Activated CD4-positive, alpha-beta T cell treated with anti-CD3 and anti-CD28 coated beads for 24 hours (primary cell): Measurements from ENCODE around the gene LAD1.

ENCODE experiments used
- DNase-seq, 2 donors: peaks; one replicate each; pipeline ENCODE4 v3.0.0-alpha.2; 2020; ENCODE audit warnings: low read depth in 2 of 2

LAD1 gene

GRCh38 chr1:201419256-201419655 lies 20.1 kb upstream of the LAD1 start:
- DNase-seq, result no peak

GRCh38 chr1:201418461-201418860 lies 19.3 kb upstream of the LAD1 start:
- DNase-seq, result no peak

- no peak for DNase-seq
These were observed 15.1 kb upstream of the LAD1 start for GRCh38 chr1:201414051-201414738.

GRCh38 chr1:201411292-201411691 lies 12.2 kb upstream of the LAD1 start:
- no peak for DNase-seq

GRCh38 chr1:201409440-201409839 lies 10.3 kb upstream of the LAD1 start:
- DNase-seq, result no peak

DNA sequence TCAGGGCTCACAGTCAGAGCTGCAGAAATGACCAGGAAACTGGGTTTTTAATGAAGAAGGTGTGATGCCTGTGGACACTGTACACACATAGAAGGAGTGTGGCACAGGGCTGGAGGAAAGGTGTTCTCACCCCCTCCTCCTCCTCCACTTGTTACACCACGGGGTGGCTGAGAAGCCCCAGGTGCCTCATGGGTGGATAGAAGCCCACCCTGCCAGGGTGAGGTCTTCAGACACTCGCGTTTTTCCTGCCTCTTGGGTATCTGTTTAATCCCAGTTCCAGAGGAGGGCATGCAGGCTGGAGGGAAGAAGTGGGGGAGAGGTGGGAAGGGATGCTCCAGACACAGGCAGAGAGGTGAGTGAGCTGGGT lies 9.7 kb upstream of the LAD1 start:
- DNase-seq, result no peak

DNA sequence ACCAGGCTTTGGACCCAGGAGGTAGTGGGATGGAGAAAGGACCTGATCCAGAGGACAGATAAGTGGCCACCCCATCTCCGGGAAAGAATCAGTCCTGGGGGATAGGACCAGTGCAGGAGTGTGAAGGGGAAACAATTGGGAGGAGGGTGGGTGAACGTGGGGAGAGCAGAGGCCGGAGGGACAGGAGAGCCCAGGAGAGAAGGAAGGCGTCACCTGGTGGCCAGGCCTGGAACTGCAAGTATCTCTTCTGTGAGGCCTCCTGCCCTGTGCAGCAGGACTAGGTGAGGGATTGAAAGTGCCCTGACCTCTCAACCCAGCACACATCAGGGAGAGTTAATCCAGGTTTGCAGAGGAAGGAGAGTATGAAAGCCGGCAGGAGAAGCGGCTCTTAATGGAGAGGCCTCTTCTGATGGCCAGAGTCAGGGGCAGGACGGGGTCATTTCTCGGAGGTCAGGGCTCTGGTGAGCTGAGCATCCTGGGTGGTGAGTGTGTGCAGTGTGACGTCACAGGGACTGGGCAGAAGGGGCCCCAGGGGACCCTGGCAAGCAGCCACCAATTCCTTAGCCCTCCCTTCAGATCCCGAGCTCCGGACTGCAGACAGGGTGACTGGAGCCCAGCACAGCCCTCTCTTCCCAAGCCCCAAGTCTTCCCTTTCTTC lies 9.2 kb upstream of the LAD1 start:
- DNase-seq, result peak; percentile 55 to 72

- DNase-seq, result no peak
These were observed 7.8 kb upstream of the LAD1 start for GRCh38 chr1:201406831-201407406.

DNA sequence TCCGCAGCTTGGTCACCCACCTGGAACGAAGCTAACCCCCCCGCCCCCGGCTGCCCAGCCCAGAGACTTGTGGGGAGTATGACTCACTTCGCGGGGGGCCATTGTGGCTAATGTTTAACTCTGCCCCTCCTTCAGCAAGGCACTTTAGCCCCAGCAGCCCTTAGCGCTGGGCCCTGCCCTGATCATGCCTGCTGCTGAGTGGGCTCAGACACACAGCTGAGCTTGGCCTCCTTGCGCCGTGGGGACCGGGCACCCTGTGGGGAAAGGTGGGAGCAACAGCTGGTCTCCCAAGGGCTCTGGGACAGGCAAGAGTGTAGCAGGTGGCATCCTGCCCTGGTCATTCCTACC lies 6.3 kb upstream of the LAD1 start:
- DNase-seq, result no peak

DNA sequence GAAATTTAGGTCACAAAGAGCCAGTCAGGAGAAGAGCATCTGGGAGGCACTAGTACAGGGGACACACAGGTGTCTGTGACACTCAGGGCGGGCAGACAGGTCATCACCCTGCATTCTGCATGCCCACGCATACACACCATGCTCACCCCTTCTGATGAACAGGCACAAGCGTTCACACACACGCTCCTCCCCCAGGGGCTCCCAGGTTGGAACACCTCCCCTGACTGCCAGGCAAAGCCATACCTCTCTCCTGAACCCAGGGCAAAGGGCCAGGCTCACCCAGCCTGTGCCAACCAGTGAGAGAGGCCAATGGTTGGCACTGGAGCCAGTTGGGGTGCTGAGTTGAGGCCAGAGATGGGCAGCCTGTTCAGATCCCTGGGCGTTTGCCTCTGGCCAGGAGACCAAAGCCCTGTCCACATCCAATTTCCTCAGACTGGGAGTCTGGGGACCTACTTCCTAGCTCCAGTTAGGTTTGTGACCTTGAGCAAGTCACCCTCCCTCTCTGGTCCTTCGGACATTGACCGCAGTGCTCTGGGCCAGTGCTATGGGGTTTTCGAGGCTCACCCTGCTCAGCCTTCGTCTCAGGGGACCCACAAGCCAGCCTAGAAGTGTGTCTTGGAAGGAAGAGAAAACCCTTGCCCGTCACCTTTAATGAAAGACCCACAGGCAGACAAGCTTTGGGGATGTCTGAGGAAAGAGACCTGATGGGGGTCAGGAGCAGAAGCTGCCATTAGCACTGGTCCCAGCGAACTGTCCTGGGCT lies 5.8 kb upstream of the LAD1 start:
- no peak for DNase-seq

DNA sequence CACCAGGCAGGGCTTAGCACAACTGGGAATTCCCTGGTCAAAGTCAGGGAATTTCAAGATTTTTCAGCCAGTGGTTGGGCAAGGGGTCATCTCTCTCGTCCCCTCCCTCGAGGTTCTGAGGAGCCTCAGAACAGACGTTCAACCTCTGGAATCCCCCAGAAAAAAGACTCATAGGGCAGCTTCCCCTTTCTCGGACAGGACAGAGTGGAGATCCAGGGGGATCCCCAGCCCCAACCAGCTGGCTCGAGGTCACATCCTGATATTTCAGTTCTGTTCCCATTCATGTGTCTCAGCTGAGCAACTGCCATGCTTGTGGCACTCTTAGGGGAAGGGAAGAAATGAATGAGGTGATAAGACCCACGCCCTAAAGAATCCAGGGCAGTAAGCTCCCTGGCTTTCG lies 4.9 kb upstream of the LAD1 start:
- no peak for DNase-seq

GRCh38 chr1:201403359-201403758 lies 4.2 kb upstream of the LAD1 start:
- DNase-seq, result no peak

- no peak for DNase-seq
These were observed 2.6 kb upstream of the LAD1 start for GRCh38 chr1:201401700-201402099.

DNA sequence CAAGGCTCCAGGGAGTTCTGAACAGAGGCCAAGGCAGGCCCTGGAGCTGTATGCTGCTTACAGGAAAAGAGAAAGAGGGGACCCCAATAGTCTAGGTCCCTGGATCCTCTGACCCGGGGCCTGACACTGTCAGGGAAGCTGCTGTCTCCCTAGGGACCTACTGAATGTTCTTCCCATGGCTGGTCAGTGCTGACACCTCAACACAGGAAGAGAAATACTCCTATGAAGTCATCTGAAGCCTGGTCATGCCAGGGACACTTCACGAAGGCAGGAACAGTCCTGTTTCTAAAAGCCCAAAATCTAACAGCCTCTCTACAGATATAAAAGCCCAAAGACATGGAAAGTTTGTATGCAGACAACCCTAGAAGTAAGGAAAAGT lies 1.7 kb upstream of the LAD1 start:
- DNase-seq, result no peak

DNA sequence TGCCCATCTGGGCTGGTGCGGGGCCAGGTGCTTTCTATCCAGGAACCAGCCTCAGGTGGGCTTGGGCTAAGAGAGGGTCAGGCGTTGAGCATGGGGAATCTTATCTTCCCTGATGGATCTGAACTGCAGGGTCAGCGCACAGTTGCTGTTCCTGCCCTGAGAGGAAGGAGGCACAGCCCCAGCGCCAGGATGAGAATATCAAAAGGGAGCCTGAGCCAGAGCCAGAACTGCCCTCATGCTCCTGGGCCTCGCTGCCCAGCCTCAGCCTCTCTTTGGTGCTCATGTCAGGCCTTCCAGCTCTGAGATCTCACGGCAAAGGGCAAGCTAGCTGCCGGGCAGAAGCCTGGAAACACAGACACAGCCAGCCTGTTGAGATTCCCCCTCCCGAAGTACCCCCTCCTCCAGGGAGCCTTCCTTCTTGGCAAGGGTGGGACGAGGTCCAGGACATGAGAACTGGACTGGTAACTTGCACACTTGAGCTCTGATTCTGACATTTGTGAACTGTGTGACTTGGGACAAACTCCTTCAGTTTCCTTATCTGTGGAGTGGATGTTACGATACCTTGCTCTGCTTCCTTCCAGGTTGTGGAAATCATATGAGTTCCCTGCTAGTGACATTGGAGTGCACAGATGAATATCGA lies 1.2 kb upstream of the LAD1 start:
- no peak for DNase-seq

DNA sequence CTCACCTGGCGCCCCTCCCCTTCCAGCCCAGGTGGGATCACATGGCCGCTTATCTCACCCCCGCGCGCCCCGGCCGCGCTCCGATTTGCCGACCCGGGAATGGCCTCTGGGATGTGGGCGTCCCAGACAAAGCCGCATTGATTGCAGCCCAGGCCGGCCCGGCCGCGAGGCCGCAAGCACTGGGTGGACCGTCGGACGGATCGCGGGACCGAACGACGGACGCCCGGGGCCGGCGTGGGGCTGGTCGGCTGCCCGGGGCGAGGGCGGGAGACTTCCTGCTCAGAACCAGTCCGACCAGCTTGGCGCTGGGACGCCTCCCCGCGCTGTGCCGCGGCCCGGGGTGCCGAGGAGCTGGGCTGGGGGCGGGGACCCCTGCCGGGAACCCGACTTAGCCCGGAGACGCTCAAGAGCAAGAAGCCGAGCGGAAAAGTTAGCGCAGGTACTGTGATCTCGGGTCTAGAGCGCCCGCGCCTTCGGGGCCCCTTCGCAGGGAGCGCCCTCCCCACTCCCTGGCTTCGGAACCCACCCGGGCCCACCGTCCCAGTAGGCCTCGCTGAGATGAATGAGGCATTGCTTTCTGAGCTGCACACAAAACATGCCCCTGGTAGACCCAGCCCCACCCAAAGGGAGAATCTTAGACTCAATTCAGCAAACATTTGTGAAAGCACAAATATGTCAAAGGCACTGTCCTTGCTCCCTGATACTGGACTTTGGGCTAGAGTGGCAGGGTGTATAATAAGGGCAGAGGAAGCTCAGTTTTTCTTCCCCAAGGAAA lies 415 bp upstream of the LAD1 start:
- no peak for DNase-seq

DNA sequence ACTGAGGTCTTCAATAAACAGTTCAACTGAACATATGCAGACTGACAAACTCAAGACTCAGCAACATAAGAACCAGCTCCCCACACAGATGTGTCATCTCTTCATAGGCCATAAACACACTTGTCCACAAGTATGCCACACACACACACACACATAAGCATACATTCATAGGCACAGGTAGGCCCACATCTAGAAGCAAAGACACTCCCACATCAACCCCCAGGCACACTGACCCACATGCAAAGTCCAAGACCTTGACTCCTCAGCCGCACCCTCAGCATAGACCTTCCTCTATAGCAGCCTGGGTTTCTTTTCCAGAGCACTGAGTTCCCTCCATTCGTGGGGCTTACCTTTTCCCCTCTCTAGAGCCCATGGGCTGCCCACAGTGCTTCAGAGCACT lies 1.4 kb downstream of the LAD1 start:
- DNase-seq, result no peak

DNA sequence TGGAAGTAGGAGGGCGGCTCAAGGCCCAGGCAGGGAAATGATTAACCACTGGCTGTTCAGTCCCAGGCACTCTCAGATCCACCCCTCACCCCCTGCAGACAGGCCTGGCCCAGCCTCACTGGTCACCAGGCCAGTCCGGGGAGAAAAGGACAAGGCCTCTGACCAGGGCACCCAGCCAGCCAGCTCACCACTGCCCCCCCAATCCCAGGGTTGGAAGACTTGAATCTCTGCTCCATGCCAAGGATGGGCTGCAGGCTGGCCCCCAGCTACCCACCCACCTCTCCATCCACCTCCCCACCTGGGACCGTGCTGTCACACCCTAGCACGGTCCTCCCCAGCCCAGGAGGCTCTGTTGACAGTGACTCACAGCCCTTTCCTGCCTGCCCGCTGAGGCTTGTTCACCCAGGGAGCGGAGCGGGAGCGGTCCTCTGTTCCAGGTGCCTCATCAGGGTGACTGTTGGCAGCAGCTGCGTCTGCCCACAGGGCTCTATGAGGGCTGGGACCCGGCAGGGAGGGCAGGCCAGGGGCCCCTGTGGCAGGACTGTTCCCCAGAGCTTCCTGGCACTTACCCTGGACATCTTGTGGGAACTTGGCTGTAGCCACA lies 2.2 kb downstream of the LAD1 start:
- no peak for DNase-seq

DNA sequence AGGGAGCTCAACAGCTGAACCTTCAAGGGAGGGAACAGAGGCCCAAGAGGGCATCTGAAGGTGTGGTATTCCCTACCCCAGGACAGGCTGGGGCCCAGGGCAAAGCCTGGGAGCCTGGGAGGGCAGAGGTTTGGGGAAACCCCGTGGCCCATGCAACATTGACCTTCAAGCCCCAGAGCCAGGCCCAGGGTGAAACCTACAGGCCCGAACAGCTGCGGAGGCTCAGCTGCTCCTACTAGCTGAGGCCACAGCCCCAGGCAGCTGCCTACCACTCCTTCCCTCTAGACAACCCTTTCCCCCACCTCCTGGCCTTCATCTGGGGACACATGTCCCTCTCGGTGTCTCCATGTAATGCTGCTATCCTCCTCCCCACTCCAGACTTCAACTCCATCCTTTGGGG lies 3.2 kb downstream of the LAD1 start:
- no peak for DNase-seq

DNA sequence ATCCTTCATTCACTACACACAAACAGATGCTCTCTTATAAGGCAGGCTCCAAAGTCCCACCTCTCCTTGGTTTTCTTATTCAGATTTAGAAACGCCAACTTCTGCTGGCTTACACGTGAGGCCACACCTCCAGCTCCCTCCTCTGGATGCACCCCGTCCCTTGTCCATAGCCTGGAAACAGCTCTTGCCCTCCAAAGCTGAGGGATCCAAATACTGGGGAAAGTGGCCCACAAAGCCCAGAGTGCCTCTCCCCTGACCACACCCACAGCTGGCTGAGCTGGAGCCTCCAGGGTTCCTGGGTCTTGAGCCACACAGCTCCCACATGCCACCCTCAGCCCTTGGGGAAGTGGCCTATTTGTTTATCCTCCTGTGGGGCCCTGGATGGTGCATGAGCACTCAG lies 4.5 kb downstream of the LAD1 start:
- no peak for DNase-seq

GRCh38 chr1:201393076-201393475 lies 6.0 kb downstream of the LAD1 start:
- no peak for DNase-seq
